ENCODE measurements around the gene WRAP53.

WRAP53 gene

GRCh38 chr17:7695586-7695985 is 7.3 kb downstream of the WRAP53 start:
- no peak for TF ChIP-seq RAD21 (IDR thresholded peaks at IDR 0.05; ENCODE audit: low read depth)
- TF ChIP-seq, protein P1, sequence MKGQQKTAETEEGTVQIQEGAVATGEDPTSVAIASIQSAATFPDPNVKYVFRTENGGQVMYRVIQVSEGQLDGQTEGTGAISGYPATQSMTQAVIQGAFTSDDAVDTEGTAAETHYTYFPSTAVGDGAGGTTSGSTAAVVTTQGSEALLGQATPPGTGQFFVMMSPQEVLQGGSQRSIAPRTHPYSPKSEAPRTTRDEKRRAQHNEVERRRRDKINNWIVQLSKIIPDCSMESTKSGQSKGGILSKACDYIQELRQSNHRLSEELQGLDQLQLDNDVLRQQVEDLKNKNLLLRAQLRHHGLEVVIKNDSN (IDR thresholded peaks at IDR 0.05), result no peak
- TF ChIP-seq EGR1 (IDR thresholded peaks at IDR 0.05), result no peak
- TF ChIP-seq, protein P2, sequence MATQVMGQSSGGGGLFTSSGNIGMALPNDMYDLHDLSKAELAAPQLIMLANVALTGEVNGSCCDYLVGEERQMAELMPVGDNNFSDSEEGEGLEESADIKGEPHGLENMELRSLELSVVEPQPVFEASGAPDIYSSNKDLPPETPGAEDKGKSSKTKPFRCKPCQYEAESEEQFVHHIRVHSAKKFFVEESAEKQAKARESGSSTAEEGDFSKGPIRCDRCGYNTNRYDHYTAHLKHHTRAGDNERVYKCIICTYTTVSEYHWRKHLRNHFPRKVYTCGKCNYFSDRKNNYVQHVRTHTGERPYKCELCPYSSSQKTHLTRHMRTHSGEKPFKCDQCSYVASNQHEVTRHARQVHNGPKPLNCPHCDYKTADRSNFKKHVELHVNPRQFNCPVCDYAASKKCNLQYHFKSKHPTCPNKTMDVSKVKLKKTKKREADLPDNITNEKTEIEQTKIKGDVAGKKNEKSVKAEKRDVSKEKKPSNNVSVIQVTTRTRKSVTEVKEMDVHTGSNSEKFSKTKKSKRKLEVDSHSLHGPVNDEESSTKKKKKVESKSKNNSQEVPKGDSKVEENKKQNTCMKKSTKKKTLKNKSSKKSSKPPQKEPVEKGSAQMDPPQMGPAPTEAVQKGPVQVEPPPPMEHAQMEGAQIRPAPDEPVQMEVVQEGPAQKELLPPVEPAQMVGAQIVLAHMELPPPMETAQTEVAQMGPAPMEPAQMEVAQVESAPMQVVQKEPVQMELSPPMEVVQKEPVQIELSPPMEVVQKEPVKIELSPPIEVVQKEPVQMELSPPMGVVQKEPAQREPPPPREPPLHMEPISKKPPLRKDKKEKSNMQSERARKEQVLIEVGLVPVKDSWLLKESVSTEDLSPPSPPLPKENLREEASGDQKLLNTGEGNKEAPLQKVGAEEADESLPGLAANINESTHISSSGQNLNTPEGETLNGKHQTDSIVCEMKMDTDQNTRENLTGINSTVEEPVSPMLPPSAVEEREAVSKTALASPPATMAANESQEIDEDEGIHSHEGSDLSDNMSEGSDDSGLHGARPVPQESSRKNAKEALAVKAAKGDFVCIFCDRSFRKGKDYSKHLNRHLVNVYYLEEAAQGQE (IDR thresholded peaks at IDR 0.05; ENCODE audit: low read depth), result no peak
- no peak for TF ChIP-seq ZBTB7A (IDR thresholded peaks at IDR 0.05; ENCODE audit: low read depth)
- TF ChIP-seq YY1 (IDR thresholded peaks at IDR 0.05; ENCODE audit: low read depth), result no peak
- TF ChIP-seq FOXM1 (IDR thresholded peaks at IDR 0.05; ENCODE audit: borderline replicate concordance, low read depth), result no peak
- TF ChIP-seq CEBPB (IDR thresholded peaks at IDR 0.05), result no peak
- TF ChIP-seq TCF12 (IDR thresholded peaks at IDR 0.05; ENCODE audit: low read depth), result no peak
- no peak for TF ChIP-seq CREB1 (IDR thresholded peaks at IDR 0.05; ENCODE audit: low read depth)
- no peak for TF ChIP-seq NFIC (IDR thresholded peaks at IDR 0.05)
- TF ChIP-seq TEAD4 (IDR thresholded peaks at IDR 0.05), result no peak
- no peak for TF ChIP-seq EP300 (IDR thresholded peaks at IDR 0.05; ENCODE audit: borderline replicate concordance)
- TF ChIP-seq MAX (IDR thresholded peaks at IDR 0.05), result no peak

GRCh38 chr17:7697828-7698588 is 9.7 kb downstream of the WRAP53 start:
- TF ChIP-seq EGR1 (IDR thresholded peaks at IDR 0.05) (no peak), TAF1 (IDR thresholded peaks at IDR 0.05; ENCODE audit: low read depth) (no peak), TEAD4 (IDR thresholded peaks at IDR 0.05) (no peak), EP300 (IDR thresholded peaks at IDR 0.05; ENCODE audit: borderline replicate concordance) (no peak), CREB1 (IDR thresholded peaks at IDR 0.05; ENCODE audit: low read depth) (no peak), FOXM1 (IDR thresholded peaks at IDR 0.05; ENCODE audit: borderline replicate concordance, low read depth) (no peak)
- TF ChIP-seq, protein P2 (IDR thresholded peaks at IDR 0.05; ENCODE audit: low read depth), result no peak
- TF ChIP-seq, protein P1 (IDR thresholded peaks at IDR 0.05), result no peak

DNA sequence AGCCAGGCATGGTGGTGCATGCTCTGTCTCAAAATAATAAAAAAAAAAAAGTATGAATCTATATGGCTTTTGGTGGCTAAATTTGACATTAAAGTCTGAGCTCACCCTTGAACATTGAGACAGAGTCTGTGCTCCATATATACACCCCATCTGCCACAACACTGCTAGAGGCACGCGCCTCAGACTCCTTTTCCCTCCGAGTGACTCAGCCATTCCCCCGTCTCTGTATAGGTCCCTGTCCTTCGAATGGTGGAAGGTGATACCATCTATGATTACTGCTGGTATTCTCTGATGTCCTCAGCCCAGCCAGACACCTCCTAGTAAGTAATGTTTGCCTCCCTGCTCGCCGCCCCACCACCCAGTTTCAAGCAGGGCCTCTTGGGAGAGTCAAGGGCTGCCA is 12.2 kb downstream of the WRAP53 start:
- TF ChIP-seq CREB1 (IDR thresholded peaks at IDR 0.05; ENCODE audit: low read depth), result no peak
- TF ChIP-seq NFIC (IDR thresholded peaks at IDR 0.05), result no peak
- TF ChIP-seq RAD21 (IDR thresholded peaks at IDR 0.05; ENCODE audit: low read depth), result no peak
- TF ChIP-seq, protein P2 (IDR thresholded peaks at IDR 0.05; ENCODE audit: low read depth), result no peak
- TF ChIP-seq TCF12 (IDR thresholded peaks at IDR 0.05; ENCODE audit: low read depth), result no peak
- TF ChIP-seq EP300 (IDR thresholded peaks at IDR 0.05; ENCODE audit: borderline replicate concordance), result no peak
- no peak for TF ChIP-seq TAF1 (IDR thresholded peaks at IDR 0.05; ENCODE audit: low read depth)
- TF ChIP-seq EGR1 (IDR thresholded peaks at IDR 0.05), result no peak
- no peak for TF ChIP-seq MAX (IDR thresholded peaks at IDR 0.05)
- TF ChIP-seq, protein P1 (IDR thresholded peaks at IDR 0.05), result no peak

DNA sequence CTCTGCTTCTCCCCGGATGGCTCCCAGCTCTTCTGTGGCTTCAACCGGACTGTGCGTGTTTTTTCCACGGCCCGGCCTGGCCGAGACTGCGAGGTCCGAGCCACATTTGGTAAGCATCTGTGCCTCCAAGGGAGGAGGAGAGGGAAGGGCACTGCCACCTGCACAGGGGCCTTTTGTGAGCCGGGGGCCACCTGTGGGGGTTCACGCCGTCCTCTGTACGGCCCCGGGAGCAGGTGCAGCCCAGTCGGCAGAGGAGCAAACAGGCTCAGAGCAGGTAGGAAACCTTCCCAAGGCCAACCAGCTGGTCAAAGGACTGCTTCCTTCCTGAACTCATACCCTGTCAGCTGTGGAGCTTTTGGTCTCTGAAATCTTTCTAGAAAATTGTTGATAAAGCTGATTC is 13.4 kb downstream of the WRAP53 start:
- TF ChIP-seq TCF12 (IDR thresholded peaks at IDR 0.05; ENCODE audit: low read depth) (no peak), FOXM1 (IDR thresholded peaks at IDR 0.05; ENCODE audit: borderline replicate concordance, low read depth) (no peak), NFIC (IDR thresholded peaks at IDR 0.05) (no peak), TAF1 (IDR thresholded peaks at IDR 0.05; ENCODE audit: low read depth) (no peak), ZBTB7A (IDR thresholded peaks at IDR 0.05; ENCODE audit: low read depth) (no peak), YY1 (IDR thresholded peaks at IDR 0.05; ENCODE audit: low read depth) (no peak), EP300 (IDR thresholded peaks at IDR 0.05; ENCODE audit: borderline replicate concordance) (no peak), TEAD4 (IDR thresholded peaks at IDR 0.05) (no peak), EGR1 (IDR thresholded peaks at IDR 0.05) (no peak), CEBPB (IDR thresholded peaks at IDR 0.05) (no peak), MAX (IDR thresholded peaks at IDR 0.05) (no peak), RAD21 (IDR thresholded peaks at IDR 0.05; ENCODE audit: low read depth) (no peak), CREB1 (IDR thresholded peaks at IDR 0.05; ENCODE audit: low read depth) (no peak)
- TF ChIP-seq, protein P1 (IDR thresholded peaks at IDR 0.05), result no peak
- TF ChIP-seq, protein P2 (IDR thresholded peaks at IDR 0.05; ENCODE audit: low read depth), result no peak

Measured in Ishikawa (cell line).